ENCODE data around the gene POM121L2. TPM values are rescaled to one million over a fixed set of nuclear protein-coding genes. Genes with fewer than 3 reads are reported as not detected.

The POM121L2 gene
- total and polyA plus RNA-seq, 9 of the 15 experiments (the other 6 are each of a cell fraction or from before 2014, with no cell fraction given): 0.23 to 0.45 TPM; not detected in 7

DNA sequence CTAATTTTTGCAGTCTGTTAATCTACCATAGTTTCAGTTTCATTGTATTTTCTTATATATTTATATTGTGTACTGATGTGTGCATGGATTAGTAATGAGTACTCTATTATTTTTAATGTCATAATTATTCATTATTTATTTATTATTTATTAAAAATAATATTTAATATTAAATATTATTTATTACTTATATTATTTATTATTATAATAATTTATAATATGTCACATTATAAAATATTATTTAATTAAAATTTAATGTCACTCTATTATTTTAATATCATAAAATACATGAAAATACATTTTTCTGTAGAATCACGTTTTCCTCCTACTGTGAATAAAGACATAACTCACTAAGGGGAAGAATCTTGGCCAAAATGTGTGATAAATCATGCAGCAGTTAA lies 30.5 kb downstream of the POM121L2 start:
- in situ Hi-C loops (cut with MboI) (no loop called here), intact Hi-C loops (cut with micrococcal nuclease) (loop anchor here (2.0 kb wide), 1 partner anchor 13 kb away; no protein-coding TSS in a partner anchor)
- no peak for FAIRE-seq
- POLR2A ChIA-PET: no interaction called here
- Histone ChIP-seq H3K27me3 (ENCODE audit: control insufficient read depth in 2 of 2, insufficient read depth in 2 of 2, low read length in 2 of 2) (no peaks in the 10 kb centered on the region), H2AFZ (ENCODE audit: low read depth, low read length) (peak overlapping the region; percentile 88), H3K9me1 (ENCODE audit: control insufficient read depth, insufficient read depth, low read length) (no peaks in the 10 kb centered on the region), H3K9ac (ENCODE audit: insufficient read depth in 1 of 2, low read depth in 2 of 2, low read length in 2 of 2) (peak overlapping the region in 1 of 2 experiments; percentile 66; a peak in 2 of 4 replicates), H3K27ac (ENCODE audit: extremely low read depth, low read depth, low read length) (no peak overlapping the region), H4K20me1 (replicated peaks; ENCODE audit: control insufficient read depth, insufficient read depth, low read length) (no peaks in the 10 kb centered on the region), H3K79me2 (ENCODE audit: control insufficient read depth, insufficient read depth, low read length) (no peaks in the 10 kb centered on the region), H3K36me3 (ENCODE audit: control insufficient read depth, insufficient read depth, low read length) (no peaks in the 10 kb centered on the region), H3K9me3 (replicated peaks; ENCODE audit: control insufficient read depth, insufficient read depth, low read depth, low read length) (peaks cover 4% of the 10 kb centered on the region; the same call in 1 of the 2 replicates), H3K4me3 (peak overlapping the region; percentile 58), H3K4me1 (replicated peaks in 1 of 2; ENCODE audit: control insufficient read depth in 2 of 2, insufficient read depth in 2 of 2, low read length in 2 of 2) (peaks cover 3 to 4% of the 10 kb centered on the region in 2 experiments; a peak in 3 of 5 replicates), H3K4me2 (ENCODE audit: insufficient read depth, low read length) (peak overlapping the region; percentile 97)
- TF ChIP-seq, protein P1, sequence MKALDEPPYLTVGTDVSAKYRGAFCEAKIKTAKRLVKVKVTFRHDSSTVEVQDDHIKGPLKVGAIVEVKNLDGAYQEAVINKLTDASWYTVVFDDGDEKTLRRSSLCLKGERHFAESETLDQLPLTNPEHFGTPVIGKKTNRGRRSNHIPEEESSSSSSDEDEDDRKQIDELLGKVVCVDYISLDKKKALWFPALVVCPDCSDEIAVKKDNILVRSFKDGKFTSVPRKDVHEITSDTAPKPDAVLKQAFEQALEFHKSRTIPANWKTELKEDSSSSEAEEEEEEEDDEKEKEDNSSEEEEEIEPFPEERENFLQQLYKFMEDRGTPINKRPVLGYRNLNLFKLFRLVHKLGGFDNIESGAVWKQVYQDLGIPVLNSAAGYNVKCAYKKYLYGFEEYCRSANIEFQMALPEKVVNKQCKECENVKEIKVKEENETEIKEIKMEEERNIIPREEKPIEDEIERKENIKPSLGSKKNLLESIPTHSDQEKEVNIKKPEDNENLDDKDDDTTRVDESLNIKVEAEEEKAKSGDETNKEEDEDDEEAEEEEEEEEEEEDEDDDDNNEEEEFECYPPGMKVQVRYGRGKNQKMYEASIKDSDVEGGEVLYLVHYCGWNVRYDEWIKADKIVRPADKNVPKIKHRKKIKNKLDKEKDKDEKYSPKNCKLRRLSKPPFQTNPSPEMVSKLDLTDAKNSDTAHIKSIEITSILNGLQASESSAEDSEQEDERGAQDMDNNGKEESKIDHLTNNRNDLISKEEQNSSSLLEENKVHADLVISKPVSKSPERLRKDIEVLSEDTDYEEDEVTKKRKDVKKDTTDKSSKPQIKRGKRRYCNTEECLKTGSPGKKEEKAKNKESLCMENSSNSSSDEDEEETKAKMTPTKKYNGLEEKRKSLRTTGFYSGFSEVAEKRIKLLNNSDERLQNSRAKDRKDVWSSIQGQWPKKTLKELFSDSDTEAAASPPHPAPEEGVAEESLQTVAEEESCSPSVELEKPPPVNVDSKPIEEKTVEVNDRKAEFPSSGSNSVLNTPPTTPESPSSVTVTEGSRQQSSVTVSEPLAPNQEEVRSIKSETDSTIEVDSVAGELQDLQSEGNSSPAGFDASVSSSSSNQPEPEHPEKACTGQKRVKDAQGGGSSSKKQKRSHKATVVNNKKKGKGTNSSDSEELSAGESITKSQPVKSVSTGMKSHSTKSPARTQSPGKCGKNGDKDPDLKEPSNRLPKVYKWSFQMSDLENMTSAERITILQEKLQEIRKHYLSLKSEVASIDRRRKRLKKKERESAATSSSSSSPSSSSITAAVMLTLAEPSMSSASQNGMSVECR (CRISPR knock-in tag; IDR thresholded peaks at IDR 0.05): no peak
- TF ChIP-seq, protein P2, sequence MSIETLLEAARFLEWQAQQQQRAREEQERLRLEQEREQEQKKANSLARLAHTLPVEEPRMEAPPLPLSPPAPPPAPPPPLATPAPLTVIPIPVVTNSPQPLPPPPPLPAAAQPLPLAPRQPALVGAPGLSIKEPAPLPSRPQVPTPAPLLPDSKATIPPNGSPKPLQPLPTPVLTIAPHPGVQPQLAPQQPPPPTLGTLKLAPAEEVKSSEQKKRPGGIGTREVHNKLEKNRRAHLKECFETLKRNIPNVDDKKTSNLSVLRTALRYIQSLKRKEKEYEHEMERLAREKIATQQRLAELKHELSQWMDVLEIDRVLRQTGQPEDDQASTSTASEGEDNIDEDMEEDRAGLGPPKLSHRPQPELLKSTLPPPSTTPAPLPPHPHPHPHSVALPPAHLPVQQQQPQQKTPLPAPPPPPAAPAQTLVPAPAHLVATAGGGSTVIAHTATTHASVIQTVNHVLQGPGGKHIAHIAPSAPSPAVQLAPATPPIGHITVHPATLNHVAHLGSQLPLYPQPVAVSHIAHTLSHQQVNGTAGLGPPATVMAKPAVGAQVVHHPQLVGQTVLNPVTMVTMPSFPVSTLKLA (conservative IDR thresholded peaks at IDR 0.05): no peak
- TF ChIP-seq PTRF (tag; IDR thresholded peaks at IDR 0.05) (no peak), HSF4 (CRISPR knock-in tag; IDR thresholded peaks at IDR 0.05; ENCODE audit: borderline replicate concordance) (no peak), TAF15 (IDR thresholded peaks at IDR 0.05; ENCODE audit: low read depth, low read length) (no peak)
- TF ChIP-seq, protein P3, sequence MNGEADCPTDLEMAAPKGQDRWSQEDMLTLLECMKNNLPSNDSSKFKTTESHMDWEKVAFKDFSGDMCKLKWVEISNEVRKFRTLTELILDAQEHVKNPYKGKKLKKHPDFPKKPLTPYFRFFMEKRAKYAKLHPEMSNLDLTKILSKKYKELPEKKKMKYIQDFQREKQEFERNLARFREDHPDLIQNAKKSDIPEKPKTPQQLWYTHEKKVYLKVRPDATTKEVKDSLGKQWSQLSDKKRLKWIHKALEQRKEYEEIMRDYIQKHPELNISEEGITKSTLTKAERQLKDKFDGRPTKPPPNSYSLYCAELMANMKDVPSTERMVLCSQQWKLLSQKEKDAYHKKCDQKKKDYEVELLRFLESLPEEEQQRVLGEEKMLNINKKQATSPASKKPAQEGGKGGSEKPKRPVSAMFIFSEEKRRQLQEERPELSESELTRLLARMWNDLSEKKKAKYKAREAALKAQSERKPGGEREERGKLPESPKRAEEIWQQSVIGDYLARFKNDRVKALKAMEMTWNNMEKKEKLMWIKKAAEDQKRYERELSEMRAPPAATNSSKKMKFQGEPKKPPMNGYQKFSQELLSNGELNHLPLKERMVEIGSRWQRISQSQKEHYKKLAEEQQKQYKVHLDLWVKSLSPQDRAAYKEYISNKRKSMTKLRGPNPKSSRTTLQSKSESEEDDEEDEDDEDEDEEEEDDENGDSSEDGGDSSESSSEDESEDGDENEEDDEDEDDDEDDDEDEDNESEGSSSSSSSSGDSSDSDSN (IDR thresholded peaks at IDR 0.05; ENCODE audit: borderline replicate concordance in 1 of 2, low read depth in 2 of 2, low read length in 2 of 2): no peak
- no peak for DNase-seq (ENCODE audit: extremely low read depth in 1 of 4, low spot score in 3 of 4)
- BruUV-seq (replicated peaks): no TSS peak
- ATAC-seq: no peak
- CTCF ChIA-PET (ENCODE audit: low intra/inter-chr PET ratio): no interaction called here
- 87% methylated on average over 1 of the region's 1 CpG for WGBS (ENCODE audit: insufficient coverage, low coverage, missing lambda C conversion rate)
